Panc1 (cell line): ENCODE measurements around the gene CMIP. TPM values are rescaled to one million over a fixed set of nuclear protein-coding genes. Genes with fewer than 3 reads are reported as not detected.

ENCODE experiments used
- ATAC-seq: fragments of 200-7000 bp; cut with Tn5 transposase; 2 replicates; pipeline ENCODE4 v1.9.1; 2020; ENCODE audit warnings: mild to moderate bottlenecking, moderate library complexity
- BruUV-seq: library from RNA; stranded (reverse); fragments of 400-500 nt; replicated peaks from 2 replicates; lab custom pipeline; 2021; lab: Mats Ljungman, UMichigan
- CTCF ChIA-PET: fragments of 300-600 bp; sonication (Branson Sonifier 250); formaldehyde crosslinking; loops from one replicate; lab custom pipeline; 2022; ENCODE audit warnings: antibody characterized with exemption; lab: Charles Lee
- POLR2A ChIA-PET: fragments of 300-600 bp; sonication (Branson Sonifier 250); formaldehyde crosslinking; loops from one replicate; lab custom pipeline; 2022; ENCODE audit warnings: antibody characterized with exemption; lab: Charles Lee
- DNase-seq: peaks from one replicate; pipeline ENCODE4 v3.0.0-alpha.2; 2010; ENCODE audit warnings: low read depth, low spot score
- H3K27ac ChIP-seq: 2 replicates; pipeline ENCODE4 v1.5.1; 2011; ENCODE audit warnings: mild to moderate bottlenecking, low read length, inconsistent platforms
- H3K27me3 ChIP-seq: fragments of 200-500 bp; sonication (Bioruptor generic); 2 replicates; pipeline ENCODE4 v1.6.0; 2014; ENCODE audit warnings: low read length, inconsistent platforms; ENCODE audit not compliant: control insufficient read depth, insufficient read depth
- H3K36me3 ChIP-seq: fragments of 200-500 bp; sonication (Bioruptor generic); 2 replicates; pipeline ENCODE4 v1.5.1; 2014; ENCODE audit warnings: inconsistent platforms, mild to moderate bottlenecking, low read length, moderate library complexity; ENCODE audit not compliant: control insufficient read depth, insufficient read depth
- H3K4me1 ChIP-seq: 2 replicates; pipeline ENCODE4 v1.5.1; 2011; ENCODE audit warnings: inconsistent platforms, mild to moderate bottlenecking, low read length, moderate library complexity; ENCODE audit not compliant: control insufficient read depth, insufficient read depth
- H3K4me3 ChIP-seq, 2 experiments: 2 replicates each; pipeline ENCODE4 v1.5.1; 2011 to 2012; ENCODE audit warnings: low read depth in 2 of 2, low read length in 2 of 2, mild to moderate bottlenecking in 2 of 2, inconsistent platforms in 1 of 2, moderate library complexity in 1 of 2
- H3K9me3 ChIP-seq: fragments of 200-500 bp; sonication (Bioruptor generic); 2 replicates; pipeline ENCODE4 v1.5.1; 2014; ENCODE audit warnings: low read depth, mild to moderate bottlenecking, inconsistent platforms, low read length, moderate library complexity; ENCODE audit not compliant: control insufficient read depth, insufficient read depth
- POLR2AphosphoS5 ChIP-seq: IDR thresholded peaks from 2 replicates; pipeline ENCODE4 v1.6.1; 2012; ENCODE audit warnings: mild to moderate bottlenecking, low read depth, low read length, moderate library complexity
- SIN3A ChIP-seq: IDR thresholded peaks from 2 replicates; pipeline ENCODE4 v1.6.1; 2012; ENCODE audit warnings: low read depth, mild to moderate bottlenecking, low read length, moderate library complexity, borderline replicate concordance; ENCODE audit not compliant: insufficient read depth
- TCF7L2 ChIP-seq: IDR thresholded peaks from 2 replicates; pipeline ENCODE4 v1.6.1; 2011; ENCODE audit warnings: mild to moderate bottlenecking, low read depth, low read length, inconsistent platforms
- in situ Hi-C: cut with HindIII; loops from 2 replicates; pipeline ENCODE4 v1.10.0; 2016; ENCODE audit warnings: low sequenced_read_pairs, low pct_unique_long_range_greater_than_20kb
- intact Hi-C: fragments of 100-400 bp; cut with micrococcal nuclease; formaldehyde crosslinking; loops from one replicate; pipeline ENCODE4 v1.10.0; 2022; ENCODE audit not compliant: unreplicated experiment
- total RNA-seq: library from RNA; stranded (reverse); gene quantifications from one replicate; pipeline ENCODE4 v1.2.1, GENCODE V29; 2021; ENCODE audit not compliant: unreplicated experiment
- TF ChIP-seq, protein P1 (sequence below), 2 experiments: IDR thresholded peaks; 2 replicates each; pipeline ENCODE4 v1.6.1; 2011 to 2012; ENCODE audit warnings: low read depth in 2 of 2, control low read depth in 1 of 2, low read length in 1 of 2, mild to moderate bottlenecking in 1 of 2, moderate library complexity in 1 of 2; ENCODE audit not compliant: insufficient read depth in 1 of 2
- TF ChIP-seq, protein P2 (sequence below): fragments of 450-650 bp; IDR thresholded peaks from 2 replicates; pipeline ENCODE4 v1.5.1; 2017; ENCODE audit warnings: mild to moderate bottlenecking

Gene CMIP
- total RNA-seq, 1 experiment from 2014 or later, result 49.7 TPM

DNA sequence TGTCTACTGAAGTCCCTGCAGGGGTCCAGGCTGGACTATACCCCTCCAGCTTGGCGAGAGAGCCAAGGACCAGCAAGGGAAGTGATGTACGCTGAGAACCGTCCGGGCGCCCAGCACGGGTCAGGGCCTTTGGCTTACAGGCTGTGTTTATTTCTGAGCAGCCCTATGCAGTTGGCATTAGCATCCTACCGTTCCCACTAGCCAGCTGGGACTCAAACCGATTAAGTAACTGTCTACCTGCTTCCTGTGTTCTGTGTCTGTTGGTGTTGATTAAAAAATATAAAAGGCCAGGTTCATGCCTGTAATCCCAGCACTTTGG is 73.8 kb downstream of the CMIP start:
- Histone ChIP-seq H3K27ac (no peak overlapping the region), H3K4me3 (no peak overlapping the region), H3K4me1 (peaks cover 32% of the 10 kb centered on the region), H3K27me3 (no peaks in the 10 kb centered on the region), H3K9me3 (no peaks in the 10 kb centered on the region), H3K36me3 (no peaks in the 10 kb centered on the region)
- in situ Hi-C loops, result no loop called here
- POLR2A ChIA-PET, result no interaction called here
- intact Hi-C loops, result no loop called here
- TF ChIP-seq, protein P1, sequence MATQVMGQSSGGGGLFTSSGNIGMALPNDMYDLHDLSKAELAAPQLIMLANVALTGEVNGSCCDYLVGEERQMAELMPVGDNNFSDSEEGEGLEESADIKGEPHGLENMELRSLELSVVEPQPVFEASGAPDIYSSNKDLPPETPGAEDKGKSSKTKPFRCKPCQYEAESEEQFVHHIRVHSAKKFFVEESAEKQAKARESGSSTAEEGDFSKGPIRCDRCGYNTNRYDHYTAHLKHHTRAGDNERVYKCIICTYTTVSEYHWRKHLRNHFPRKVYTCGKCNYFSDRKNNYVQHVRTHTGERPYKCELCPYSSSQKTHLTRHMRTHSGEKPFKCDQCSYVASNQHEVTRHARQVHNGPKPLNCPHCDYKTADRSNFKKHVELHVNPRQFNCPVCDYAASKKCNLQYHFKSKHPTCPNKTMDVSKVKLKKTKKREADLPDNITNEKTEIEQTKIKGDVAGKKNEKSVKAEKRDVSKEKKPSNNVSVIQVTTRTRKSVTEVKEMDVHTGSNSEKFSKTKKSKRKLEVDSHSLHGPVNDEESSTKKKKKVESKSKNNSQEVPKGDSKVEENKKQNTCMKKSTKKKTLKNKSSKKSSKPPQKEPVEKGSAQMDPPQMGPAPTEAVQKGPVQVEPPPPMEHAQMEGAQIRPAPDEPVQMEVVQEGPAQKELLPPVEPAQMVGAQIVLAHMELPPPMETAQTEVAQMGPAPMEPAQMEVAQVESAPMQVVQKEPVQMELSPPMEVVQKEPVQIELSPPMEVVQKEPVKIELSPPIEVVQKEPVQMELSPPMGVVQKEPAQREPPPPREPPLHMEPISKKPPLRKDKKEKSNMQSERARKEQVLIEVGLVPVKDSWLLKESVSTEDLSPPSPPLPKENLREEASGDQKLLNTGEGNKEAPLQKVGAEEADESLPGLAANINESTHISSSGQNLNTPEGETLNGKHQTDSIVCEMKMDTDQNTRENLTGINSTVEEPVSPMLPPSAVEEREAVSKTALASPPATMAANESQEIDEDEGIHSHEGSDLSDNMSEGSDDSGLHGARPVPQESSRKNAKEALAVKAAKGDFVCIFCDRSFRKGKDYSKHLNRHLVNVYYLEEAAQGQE (IDR thresholded peaks at IDR 0.05; ENCODE audit: insufficient read depth in 1 of 2, low read depth in 2 of 2, low read length in 1 of 2), result no peak
- TF ChIP-seq, protein P2, sequence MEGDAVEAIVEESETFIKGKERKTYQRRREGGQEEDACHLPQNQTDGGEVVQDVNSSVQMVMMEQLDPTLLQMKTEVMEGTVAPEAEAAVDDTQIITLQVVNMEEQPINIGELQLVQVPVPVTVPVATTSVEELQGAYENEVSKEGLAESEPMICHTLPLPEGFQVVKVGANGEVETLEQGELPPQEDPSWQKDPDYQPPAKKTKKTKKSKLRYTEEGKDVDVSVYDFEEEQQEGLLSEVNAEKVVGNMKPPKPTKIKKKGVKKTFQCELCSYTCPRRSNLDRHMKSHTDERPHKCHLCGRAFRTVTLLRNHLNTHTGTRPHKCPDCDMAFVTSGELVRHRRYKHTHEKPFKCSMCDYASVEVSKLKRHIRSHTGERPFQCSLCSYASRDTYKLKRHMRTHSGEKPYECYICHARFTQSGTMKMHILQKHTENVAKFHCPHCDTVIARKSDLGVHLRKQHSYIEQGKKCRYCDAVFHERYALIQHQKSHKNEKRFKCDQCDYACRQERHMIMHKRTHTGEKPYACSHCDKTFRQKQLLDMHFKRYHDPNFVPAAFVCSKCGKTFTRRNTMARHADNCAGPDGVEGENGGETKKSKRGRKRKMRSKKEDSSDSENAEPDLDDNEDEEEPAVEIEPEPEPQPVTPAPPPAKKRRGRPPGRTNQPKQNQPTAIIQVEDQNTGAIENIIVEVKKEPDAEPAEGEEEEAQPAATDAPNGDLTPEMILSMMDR, result no peak
- TF ChIP-seq TCF7L2 (no peak), POLR2AphosphoS5 (no peak), SIN3A (no peak)
- CTCF ChIA-PET, result no interaction called here
- DNase-seq, result no peak
- ATAC-seq, result no peak
- no TSS peak for BruUV-seq

DNA sequence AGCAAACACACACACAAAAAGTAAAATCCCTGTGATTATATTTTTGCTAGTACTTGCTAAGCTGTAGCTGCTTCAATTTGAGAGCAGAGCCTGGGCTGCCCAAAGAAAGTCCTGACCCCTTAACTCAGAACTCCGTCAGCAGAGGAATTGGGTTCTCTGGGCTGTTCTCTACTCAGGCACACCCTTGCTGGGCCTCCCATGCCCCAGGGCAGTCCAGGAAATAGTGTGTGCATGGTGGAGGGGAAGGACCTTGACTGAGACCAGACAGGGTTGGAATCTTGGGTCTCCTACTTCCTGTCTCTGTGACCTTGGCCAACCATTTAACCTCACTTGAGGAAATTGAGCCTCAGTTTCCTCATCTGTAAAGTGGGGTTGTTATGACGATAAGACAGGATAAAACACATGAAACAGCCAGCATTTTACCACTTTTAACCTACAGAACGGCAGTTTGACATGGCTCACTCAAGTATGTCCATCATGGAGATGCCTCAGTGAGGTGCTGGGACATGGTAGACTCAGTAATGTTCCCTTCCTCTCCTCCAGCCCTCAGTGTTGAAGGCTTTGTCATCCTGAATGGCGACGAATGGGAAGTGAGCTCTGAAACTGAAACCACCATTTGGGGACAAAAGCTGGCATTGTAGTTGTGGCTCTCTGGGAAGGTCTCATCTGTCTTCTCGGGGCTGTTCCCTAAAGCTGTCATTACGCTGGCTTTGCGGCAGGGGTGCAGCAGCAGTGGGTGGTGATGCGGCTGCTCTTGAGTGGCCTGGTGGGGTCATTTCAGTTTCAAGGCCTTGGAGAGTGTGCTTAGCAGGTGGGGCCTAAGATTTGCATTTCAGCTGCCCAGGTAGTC is 74.9 kb downstream of the CMIP start:
- in situ Hi-C loops, result no loop called here

More for the DNA sequence above, 74.9 kb downstream of the CMIP start:
- Histone ChIP-seq H3K27me3 (no peaks in the 10 kb centered on the region), H3K4me1 (peaks cover 29% of the 10 kb centered on the region), H3K9me3 (no peaks in the 10 kb centered on the region), H3K36me3 (no peaks in the 10 kb centered on the region), H3K4me3 (no peak overlapping the region), H3K27ac (0 out of 2 replicates have a peak overlapping the region, but pooled peaks have one; percentile 23)
- no TSS peak for BruUV-seq
- TF ChIP-seq TCF7L2 (no peak), SIN3A (no peak), POLR2AphosphoS5 (no peak)
- TF ChIP-seq, protein P1 (IDR thresholded peaks at IDR 0.05; ENCODE audit: insufficient read depth in 1 of 2, low read depth in 2 of 2, low read length in 1 of 2), result no peak
- TF ChIP-seq, protein P2, result no peak
- ATAC-seq (no peak), DNase-seq (no peak)
- ChIA-PET CTCF (no interaction called here), POLR2A (no interaction called here)
- intact Hi-C loops, result no loop called here
